CD4-positive, alpha-beta T cell treated with Interleukin-6 for 4 hours (primary cell): Measurements from ENCODE around the gene STRBP.

ENCODE experiments used
- DNase-seq: peaks from one replicate; pipeline ENCODE4 v3.0.0-alpha.2; 2020; ENCODE audit warnings: mixed read lengths

The STRBP gene

GRCh38 chr9:123127512-123128075, 140.8 kb downstream of the STRBP start:
- DNase-seq = no peak

- DNase-seq = no peak
Measured at GRCh38 chr9:123121457-123121856, 146.9 kb downstream of the STRBP start.

- no peak for DNase-seq
Measured at GRCh38 chr9:123120953-123121352, 147.4 kb downstream of the STRBP start.

DNA sequence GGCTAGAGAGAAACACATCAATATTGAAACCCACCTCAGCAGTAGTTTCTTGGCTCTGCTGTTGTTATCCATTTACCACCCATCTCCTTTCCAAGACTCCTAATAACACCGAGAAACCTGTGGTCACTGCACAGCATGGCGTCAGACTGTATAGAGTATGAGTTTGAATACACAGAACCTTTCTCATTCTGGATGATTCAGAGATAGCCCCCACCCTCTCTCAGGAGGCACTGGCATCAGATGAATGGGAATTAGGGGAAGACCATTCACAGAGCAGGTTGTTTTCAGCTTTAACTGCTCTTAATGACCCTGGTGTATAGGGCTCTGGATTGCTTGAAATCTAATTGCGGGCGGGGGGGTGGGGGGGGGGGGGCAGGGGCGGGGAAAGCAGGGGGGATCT, 148.3 kb downstream of the STRBP start:
- no peak for DNase-seq

GRCh38 chr9:123119566-123119965, 148.8 kb downstream of the STRBP start:
- DNase-seq = no peak

DNA sequence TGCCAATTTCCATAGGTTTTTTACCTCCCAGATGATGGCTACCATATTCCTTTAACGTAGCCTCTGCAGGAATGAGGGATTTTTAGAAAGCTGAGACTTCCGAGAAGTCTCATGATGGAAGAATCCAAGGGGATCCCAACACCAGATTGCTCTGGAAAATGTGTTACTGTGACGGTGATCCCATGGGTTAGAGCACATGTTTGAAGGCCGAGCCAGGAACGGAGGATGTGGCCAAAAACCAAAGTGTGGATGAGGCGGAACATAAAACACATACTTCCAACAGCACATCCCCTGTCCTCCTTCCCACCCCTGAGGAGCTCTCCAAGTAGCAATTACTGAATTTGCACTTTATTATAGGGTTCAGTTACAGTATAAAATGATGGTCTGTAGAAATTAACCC, 152.3 kb downstream of the STRBP start:
- DNase-seq = no peak

- no peak for DNase-seq
Measured at GRCh38 chr9:123115146-123115913, 153.1 kb downstream of the STRBP start.

- no peak for DNase-seq
Measured at GRCh38 chr9:123113185-123113584, 155.2 kb downstream of the STRBP start.

GRCh38 chr9:123112015-123112975, 156.1 kb downstream of the STRBP start:
- DNase-seq = peak; percentile 22

- no peak for DNase-seq
Measured at GRCh38 chr9:123111427-123112014, 156.9 kb downstream of the STRBP start.

DNA sequence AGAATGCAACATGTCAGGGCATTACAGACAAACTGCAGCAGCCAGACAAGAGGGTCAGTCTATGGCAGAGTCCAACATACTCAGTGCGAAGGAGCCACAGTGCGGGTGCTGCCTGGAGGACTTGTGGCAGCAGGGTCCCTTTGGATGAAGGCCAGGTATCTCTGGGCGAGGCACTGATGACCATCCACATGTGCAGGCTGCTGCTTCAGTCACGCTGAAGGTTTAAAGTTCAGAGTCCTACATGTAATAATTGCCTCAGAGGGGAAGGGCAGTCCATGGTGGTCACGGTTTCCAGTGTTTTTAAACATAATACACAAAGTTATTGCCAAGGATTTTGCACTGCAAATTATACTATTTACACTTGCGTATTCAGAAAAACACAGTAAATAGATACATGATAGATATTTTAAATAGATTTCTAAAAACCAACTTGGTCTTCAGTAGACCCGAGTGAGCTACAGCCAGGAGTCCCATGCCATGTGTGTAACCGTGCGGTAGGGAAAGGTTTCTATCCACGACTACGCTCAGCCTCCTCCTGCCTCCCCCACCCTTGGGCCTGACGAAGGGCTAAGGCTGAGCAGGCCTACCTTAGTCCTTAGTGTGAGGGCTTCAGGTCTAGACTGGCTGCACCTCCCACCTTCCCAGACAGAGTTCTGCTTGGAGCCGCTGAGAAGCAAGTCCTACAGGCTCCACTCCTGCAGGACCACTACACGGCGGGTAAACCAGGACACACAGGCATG, 158.7 kb downstream of the STRBP start:
- no peak for DNase-seq

GRCh38 chr9:123108976-123109375, 159.4 kb downstream of the STRBP start:
- DNase-seq = no peak

DNA sequence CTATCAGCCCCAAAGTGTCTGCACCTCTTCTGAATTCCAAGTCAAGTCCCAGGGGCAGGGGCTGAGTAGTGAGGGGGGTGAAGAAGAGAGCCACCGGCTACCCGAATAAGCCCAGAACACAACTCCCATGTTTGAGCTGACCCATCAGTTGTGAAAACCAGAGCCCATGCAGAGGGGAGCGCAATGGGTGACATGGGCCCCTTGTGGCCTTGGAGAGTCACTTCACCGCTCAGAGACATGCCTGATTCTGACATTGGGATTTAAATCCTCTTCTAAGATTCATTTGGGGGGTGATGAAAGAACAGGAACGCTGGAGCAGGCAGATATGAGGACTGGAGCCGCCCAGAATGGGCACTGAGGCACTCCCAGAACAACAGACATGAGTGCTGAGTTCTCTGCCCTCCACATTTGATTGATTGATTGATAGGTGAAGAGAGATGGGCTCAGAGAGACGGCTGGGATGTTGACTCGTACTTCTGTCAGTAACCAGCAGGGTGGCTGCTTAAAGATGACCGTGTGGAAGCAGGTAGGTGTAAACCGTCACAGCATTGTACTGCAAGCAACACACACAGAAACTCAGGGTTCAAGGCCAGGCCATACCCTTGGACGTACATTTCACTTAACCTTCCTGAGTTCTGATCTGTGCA, 160.6 kb downstream of the STRBP start:
- no peak for DNase-seq

GRCh38 chr9:123105490-123105889, 162.9 kb downstream of the STRBP start:
- DNase-seq = no peak

DNA sequence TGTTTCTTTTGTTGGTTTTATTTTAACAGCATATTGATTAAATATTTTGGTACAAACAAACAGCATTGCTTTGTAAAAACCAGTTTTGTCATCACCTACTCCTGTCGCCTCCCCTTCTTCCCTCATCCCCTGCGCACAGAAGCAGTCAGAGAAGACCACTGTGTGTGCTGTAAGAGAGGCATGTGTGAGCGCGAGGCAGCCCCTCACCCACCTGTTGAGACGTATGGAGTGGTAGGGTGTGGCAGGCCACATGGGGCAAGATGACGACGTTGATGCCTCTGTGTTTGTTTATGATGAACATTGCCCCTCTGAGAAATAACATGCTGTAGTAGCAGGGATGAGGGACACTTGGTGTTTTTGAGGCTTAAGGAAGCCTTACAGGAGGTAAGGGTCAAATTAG, 163.6 kb downstream of the STRBP start:
- DNase-seq = no peak

DNA sequence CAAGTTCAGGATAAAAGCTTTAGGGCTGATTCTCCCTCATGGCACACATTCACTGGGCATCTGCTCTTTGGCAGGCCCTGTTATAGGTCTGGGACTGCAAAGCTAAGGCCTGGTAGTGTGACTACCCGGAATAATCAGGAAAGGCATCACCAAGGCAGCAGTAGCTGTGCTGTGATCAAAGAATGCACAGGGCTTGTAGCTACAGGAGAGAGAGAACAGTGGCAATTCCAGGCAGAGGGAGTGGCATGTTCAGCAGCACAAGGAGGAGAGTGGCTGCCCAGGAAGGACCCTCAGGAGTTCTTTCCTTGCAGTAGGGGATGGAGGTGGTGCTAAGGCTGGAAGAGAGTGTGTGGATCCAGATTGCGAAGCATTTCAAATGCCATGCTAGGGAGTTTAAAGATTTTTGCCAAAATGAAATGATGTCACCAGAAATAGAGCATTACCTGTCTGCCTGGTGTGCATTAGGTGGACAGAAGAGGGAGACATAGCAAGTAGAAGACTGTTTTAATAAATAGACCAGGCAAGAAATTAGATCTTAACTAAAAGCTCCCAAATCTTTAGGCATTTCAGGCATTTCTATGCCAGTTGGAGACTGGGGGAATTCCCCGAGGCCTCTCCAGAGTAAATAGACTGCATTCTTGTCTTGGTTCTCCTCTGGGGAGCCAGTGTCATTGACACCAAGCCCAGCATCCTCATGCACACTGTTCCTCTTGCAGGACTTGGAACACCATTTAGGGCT, 165.8 kb downstream of the STRBP start:
- no peak for DNase-seq

GRCh38 chr9:123099548-123099947, 168.8 kb downstream of the STRBP start:
- DNase-seq = no peak

DNA sequence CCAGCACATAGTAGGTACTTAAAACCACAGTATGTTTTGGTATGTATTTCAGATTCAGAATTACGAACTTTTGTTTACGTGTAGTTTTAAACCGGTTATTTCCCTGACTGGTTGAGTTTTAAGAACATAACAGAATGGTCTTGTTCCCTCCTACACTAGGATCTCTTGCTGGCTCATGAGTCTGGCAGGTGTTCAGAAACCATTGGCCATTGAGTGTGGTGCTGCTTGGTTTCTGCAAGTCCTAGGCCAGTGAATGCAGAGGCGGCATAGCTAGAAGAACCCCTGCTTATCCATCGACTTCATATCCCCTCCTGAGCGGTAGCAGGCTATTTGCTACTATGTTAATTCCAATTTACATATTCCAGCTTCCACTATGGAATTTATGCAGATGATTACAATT, 169.3 kb downstream of the STRBP start:
- no peak for DNase-seq

DNA sequence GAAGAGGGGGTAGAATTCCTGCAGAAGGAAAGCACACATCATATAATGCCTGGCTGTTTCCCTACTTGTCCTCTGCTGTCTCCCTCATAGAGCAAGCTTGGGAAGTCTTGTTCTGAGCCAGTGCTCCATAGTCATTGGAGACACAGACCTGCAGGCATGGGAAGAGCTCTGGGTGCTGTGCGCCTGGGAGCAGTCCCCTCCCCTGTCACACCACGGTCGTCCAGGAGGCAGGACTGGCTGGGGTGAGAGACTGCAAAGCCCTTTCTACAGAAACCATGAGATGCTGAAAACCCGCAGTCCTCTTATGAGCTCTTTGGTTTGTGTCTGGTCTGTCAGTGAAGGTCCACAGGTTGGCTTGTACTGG, 170.3 kb downstream of the STRBP start:
- DNase-seq = no peak

GRCh38 chr9:123097430-123098095, 170.8 kb downstream of the STRBP start:
- no peak for DNase-seq

DNA sequence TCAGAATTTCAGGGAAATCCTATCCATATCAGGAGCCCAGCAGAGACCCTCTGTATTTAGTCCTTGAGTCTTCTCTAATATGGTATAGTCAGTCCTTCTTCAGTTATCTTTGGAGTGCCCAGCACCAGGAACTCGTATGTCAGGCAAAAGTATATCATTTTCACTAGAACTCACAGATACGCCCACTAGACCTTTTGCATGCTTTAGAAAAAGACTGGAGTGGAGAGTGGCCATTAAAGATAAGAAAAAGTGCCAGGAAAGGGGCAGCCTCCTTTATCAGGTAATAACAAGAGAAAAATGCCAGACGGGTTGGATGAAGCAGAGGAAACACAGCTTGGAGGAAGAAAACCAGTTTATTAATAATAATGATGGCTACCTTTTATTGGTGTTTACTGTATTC, 171.4 kb downstream of the STRBP start:
- no peak for DNase-seq
